ENCODE results near the gene NSUN5. TPM values are rescaled to one million over a fixed set of nuclear protein-coding genes. Genes with fewer than 3 reads are reported as not detected.

NSUN5 gene
- polyA plus RNA-seq, 3 donors, result 28.6 to 37.7 (median 31.3) TPM

GRCh38 chr7:73354821-73355220 is 46.2 kb upstream of the NSUN5 start:
- no peaks in the 10 kb centered on the region for H4K20me1 ChIP-seq (ENCODE audit: insufficient read depth, low read length)
- no peaks in the 10 kb centered on the region for H3K36me3 Mint-ChIP-seq
- H3K27me3 ChIP-seq (ENCODE audit: control insufficient read depth in 2 of 2, insufficient read depth in 2 of 2, low read length in 2 of 2), result no peaks in the 10 kb centered on the region
- no peak overlapping the region for H3K4me3 Mint-ChIP-seq
- H3K4me1 ChIP-seq (ENCODE audit: control insufficient read depth in 1 of 2, insufficient read depth in 2 of 2, low read length in 2 of 2), result peaks cover 9 to 15% of the 10 kb centered on the region in 2 donors
- H3K4me2 ChIP-seq (replicated peaks; ENCODE audit: extremely low read depth, low read length, poor library complexity, severe bottlenecking), result no peak overlapping the region
- WGBS (ENCODE audit: insufficient coverage), result 94% methylated on average over 17 of the region's 17 CpGs
- no peak overlapping the region for H2AFZ ChIP-seq (ENCODE audit: insufficient read depth, low read depth, low read length, poor library complexity, severe bottlenecking)
- H3K9ac ChIP-seq (ENCODE audit: insufficient read depth, low read length, poor library complexity, severe bottlenecking), result no peak overlapping the region
- peaks cover 4 to 6% (median 5%) of the 10 kb centered on the region in 3 donors for H3K27me3 Mint-ChIP-seq (ENCODE audit: low read depth in 3 of 3)
- peaks cover 6 to 12% (median 8%) of the 10 kb centered on the region in 7 donors for H3K9me3 Mint-ChIP-seq
- H3K79me2 ChIP-seq (ENCODE audit: insufficient read depth, low read length), result no peaks in the 10 kb centered on the region
- peaks cover 0 to 8% of the 10 kb centered on the region in 2 donors for H3K9me3 ChIP-seq (replicated peaks in 1 of 2; ENCODE audit: control insufficient read depth in 1 of 2, insufficient read depth in 1 of 2, low read length in 2 of 2)
- peak overlapping the region in 1 of 7 donors; percentile 16 for H3K27ac Mint-ChIP-seq
- no peak overlapping the region for H3K4me3 ChIP-seq (replicated peaks in 1 of 3; ENCODE audit: low read depth in 2 of 3, low read length in 3 of 3)
- H3K4me1 Mint-ChIP-seq, result peaks cover 15% of the 10 kb centered on the region
- H3K27ac ChIP-seq (ENCODE audit: low read depth in 1 of 2, low read length in 2 of 2), result no peak overlapping the region
- intact Hi-C loops (cut with micrococcal nuclease), result no loop called here
- H3K36me3 ChIP-seq (replicated peaks in 1 of 2; ENCODE audit: control insufficient read depth in 1 of 2, insufficient read depth in 2 of 2, low read length in 2 of 2), result no peaks in the 10 kb centered on the region
- no peak for TF ChIP-seq CTCF (IDR thresholded peaks at IDR 0.05)
- DNase-seq, result no peak

DNA sequence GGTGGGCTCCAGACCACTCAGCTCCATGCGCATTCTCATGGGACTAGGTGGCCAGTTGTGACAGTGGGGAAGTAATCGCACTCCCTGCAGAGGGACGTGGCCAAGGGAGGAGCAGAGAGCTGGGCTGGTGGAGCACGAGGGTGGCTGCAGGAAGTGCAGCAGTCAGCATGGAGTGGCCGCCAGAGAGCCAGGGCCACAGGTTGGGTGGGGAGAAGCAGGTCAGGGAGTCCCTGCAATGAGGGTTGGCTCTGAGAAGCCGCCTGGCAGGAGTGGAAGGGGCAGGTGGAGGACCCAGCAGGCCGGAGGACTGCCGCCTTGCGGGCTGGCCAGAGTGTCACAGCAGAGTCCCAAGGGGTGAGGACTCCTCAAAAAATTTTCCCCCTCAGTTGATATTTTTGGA is 45.6 kb upstream of the NSUN5 start:
- intact Hi-C loops (cut with micrococcal nuclease), result no loop called here
- Histone ChIP-seq H3K9ac (ENCODE audit: insufficient read depth, low read length, poor library complexity, severe bottlenecking) (no peak overlapping the region), H3K79me2 (ENCODE audit: insufficient read depth, low read length) (no peaks in the 10 kb centered on the region), H3K27me3 (ENCODE audit: control insufficient read depth in 2 of 2, insufficient read depth in 2 of 2, low read length in 2 of 2) (no peaks in the 10 kb centered on the region), H3K4me2 (replicated peaks; ENCODE audit: extremely low read depth, low read length, poor library complexity, severe bottlenecking) (no peak overlapping the region), H3K27ac (ENCODE audit: low read depth in 1 of 2, low read length in 2 of 2) (no peak overlapping the region), H3K9me3 (replicated peaks in 1 of 2; ENCODE audit: control insufficient read depth in 1 of 2, insufficient read depth in 1 of 2, low read length in 2 of 2) (peaks cover 0 to 8% of the 10 kb centered on the region in 2 donors), H3K36me3 (replicated peaks in 1 of 2; ENCODE audit: control insufficient read depth in 1 of 2, insufficient read depth in 2 of 2, low read length in 2 of 2) (no peaks in the 10 kb centered on the region), H2AFZ (ENCODE audit: insufficient read depth, low read depth, low read length, poor library complexity, severe bottlenecking) (no peak overlapping the region), H3K4me1 (ENCODE audit: control insufficient read depth in 1 of 2, insufficient read depth in 2 of 2, low read length in 2 of 2) (peaks cover 9 to 15% of the 10 kb centered on the region in 2 donors), H4K20me1 (ENCODE audit: insufficient read depth, low read length) (no peaks in the 10 kb centered on the region), H3K4me3 (replicated peaks in 1 of 3; ENCODE audit: low read depth in 2 of 3, low read length in 3 of 3) (no peak overlapping the region)
- no peak for TF ChIP-seq CTCF (IDR thresholded peaks at IDR 0.05)
- WGBS (ENCODE audit: insufficient coverage), result 85% methylated on average over 5 of the region's 9 CpGs
- peak overlapping the region in 1 of 7 donors; percentile 72 for H3K27ac Mint-ChIP-seq
- H3K36me3 Mint-ChIP-seq, result no peaks in the 10 kb centered on the region
- peaks cover 6 to 12% (median 8%) of the 10 kb centered on the region in 7 donors for H3K9me3 Mint-ChIP-seq
- H3K4me3 Mint-ChIP-seq, result no peak overlapping the region
- H3K4me1 Mint-ChIP-seq, result peaks cover 15% of the 10 kb centered on the region
- no peak for DNase-seq
- peaks cover 3 to 6% (median 5%) of the 10 kb centered on the region in 3 donors for H3K27me3 Mint-ChIP-seq (ENCODE audit: low read depth in 3 of 3)
